Breast epithelium (tissue), 3 donors: ENCODE data around the gene BRINP3.

ENCODE experiments used
- POLR2A ChIP-seq: fragments of 450-650 bp; IDR thresholded peaks from one replicate; pipeline ENCODE4 v1.6.1; 2016; ENCODE audit warnings: antibody characterized with exemption, mild to moderate bottlenecking, moderate library complexity
- POLR2AphosphoS5 ChIP-seq, 3 donors: sonication (generic); formaldehyde crosslinking; IDR thresholded peaks; one replicate each; pipeline ENCODE4 v1.6.1; 2017; ENCODE audit warnings: antibody characterized with exemption in 3 of 3

DNA sequence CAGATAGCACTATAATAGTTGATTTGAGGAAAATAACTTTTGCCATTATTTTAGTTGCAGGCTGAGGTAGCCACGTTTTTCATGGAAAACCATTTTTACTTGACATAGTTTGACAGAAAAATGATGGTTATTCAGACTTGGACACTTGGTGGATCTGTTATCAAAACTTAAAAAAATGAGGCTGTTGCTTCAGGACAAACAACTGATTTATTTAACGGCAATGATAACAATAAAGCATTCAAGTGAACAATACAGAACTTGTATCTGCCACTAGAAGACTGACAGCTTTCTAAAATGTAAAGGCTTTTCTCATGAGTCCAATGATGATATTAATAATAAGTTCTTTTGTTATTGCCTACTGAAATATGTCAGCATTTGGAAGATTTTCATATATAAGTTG is 322.9 kb downstream of the BRINP3 start:
- TF ChIP-seq POLR2A, result no peak
- TF ChIP-seq POLR2AphosphoS5 (IDR thresholded peaks at IDR 0.05), result no peak
